ENCODE results near the gene STX10.

- TF ChIP-seq, protein P1, sequence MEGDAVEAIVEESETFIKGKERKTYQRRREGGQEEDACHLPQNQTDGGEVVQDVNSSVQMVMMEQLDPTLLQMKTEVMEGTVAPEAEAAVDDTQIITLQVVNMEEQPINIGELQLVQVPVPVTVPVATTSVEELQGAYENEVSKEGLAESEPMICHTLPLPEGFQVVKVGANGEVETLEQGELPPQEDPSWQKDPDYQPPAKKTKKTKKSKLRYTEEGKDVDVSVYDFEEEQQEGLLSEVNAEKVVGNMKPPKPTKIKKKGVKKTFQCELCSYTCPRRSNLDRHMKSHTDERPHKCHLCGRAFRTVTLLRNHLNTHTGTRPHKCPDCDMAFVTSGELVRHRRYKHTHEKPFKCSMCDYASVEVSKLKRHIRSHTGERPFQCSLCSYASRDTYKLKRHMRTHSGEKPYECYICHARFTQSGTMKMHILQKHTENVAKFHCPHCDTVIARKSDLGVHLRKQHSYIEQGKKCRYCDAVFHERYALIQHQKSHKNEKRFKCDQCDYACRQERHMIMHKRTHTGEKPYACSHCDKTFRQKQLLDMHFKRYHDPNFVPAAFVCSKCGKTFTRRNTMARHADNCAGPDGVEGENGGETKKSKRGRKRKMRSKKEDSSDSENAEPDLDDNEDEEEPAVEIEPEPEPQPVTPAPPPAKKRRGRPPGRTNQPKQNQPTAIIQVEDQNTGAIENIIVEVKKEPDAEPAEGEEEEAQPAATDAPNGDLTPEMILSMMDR (IDR thresholded peaks at IDR 0.05), result no peak
- TF ChIP-seq POLR2A (IDR thresholded peaks at IDR 0.05), result no peak
Observed at GRCh38 chr19:13121551-13122274, 28.5 kb downstream of the STX10 start.

Measured in testis (tissue), 2 donors.